ENCODE results near the gene ZNF277. TPM values are rescaled to one million over a fixed set of nuclear protein-coding genes. Genes with fewer than 3 reads are reported as not detected.

ZNF277 gene
- total RNA-seq, 2 donors from 2014 or later = 15.9 to 29.8 TPM

GRCh38 chr7:112327566-112327965 lies 121.1 kb downstream of the ZNF277 start:
- no peak overlapping the region for H3K27ac ChIP-seq
- no peak for TF ChIP-seq CTCF (IDR thresholded peaks at IDR 0.05)

DNA sequence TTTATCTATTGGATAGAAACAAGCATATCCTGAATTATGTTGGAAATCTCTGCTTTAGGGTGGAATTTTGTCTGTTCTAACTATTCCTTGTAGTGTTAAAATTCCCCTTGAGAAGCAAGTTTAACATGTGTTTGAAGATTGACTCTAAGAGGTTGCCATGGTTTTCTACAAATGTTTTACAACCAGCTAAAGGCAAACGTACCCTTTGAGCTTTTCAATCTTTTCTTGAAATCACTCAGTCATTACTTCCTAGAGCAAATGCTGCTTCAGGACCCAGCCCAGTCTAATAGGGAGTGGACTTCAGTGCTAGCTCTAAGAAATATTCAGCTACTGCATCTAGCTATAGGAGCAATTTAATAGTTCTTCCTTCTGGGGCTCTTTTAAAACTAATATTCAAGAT lies 125.0 kb downstream of the ZNF277 start:
- DNase-seq (ENCODE audit: low spot score) = no peak
- no peak overlapping the region for H3K27ac ChIP-seq
- H3K9me3 ChIP-seq = no peaks in the 10 kb centered on the region
- no peak overlapping the region for H3K4me3 ChIP-seq
- H3K36me3 ChIP-seq = peaks cover 5% of the 10 kb centered on the region
- no peaks in the 10 kb centered on the region for H3K27me3 ChIP-seq
- no peaks in the 10 kb centered on the region for H3K4me1 ChIP-seq
- TF ChIP-seq CTCF (IDR thresholded peaks at IDR 0.05) = no peak

More at GRCh38 chr7:112327566-112327965, 121.1 kb downstream of the ZNF277 start:
- Histone ChIP-seq H3K4me1 (no peaks in the 10 kb centered on the region), H3K36me3 (peaks cover 4% of the 10 kb centered on the region), H3K4me3 (no peak overlapping the region), H3K9me3 (peaks cover 0 to under 1% of the 10 kb centered on the region in 2 donors), H3K27me3 (no peaks in the 10 kb centered on the region)
- no peak for DNase-seq (ENCODE audit: low spot score)

DNA sequence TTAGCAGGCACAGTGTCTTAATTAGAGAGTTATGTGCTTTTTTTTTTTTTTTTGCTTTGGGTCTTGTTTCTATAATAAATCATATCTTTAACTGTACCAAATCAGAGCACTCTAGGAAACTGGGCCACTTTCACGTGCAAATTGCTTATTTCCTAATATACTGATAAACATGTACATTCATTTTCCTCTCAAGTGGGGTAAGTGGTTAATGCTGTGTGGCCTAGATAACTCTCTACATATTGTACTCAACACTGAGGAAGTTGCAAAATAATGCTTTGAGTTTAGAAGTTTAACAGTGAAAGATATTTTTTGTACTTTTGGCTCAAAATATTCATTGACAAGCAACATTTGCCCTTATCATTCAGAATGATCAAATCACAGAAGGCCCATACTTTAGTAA lies 127.9 kb downstream of the ZNF277 start:
- TF ChIP-seq CTCF (IDR thresholded peaks at IDR 0.05) = no peak
- H3K4me3 ChIP-seq = no peak overlapping the region
- H3K4me1 ChIP-seq = no peaks in the 10 kb centered on the region
- DNase-seq (ENCODE audit: low spot score) = no peak
- H3K9me3 ChIP-seq = no peaks in the 10 kb centered on the region
- H3K27me3 ChIP-seq = no peaks in the 10 kb centered on the region
- peaks cover 11% of the 10 kb centered on the region for H3K36me3 ChIP-seq
- no peak overlapping the region for H3K27ac ChIP-seq

- Histone ChIP-seq H3K27ac (no peak overlapping the region), H3K9me3 (no peaks in the 10 kb centered on the region), H3K4me3 (no peak overlapping the region), H3K4me1 (no peaks in the 10 kb centered on the region), H3K27me3 (no peaks in the 10 kb centered on the region), H3K36me3 (peaks cover 26% of the 10 kb centered on the region)
- no peak for TF ChIP-seq CTCF (IDR thresholded peaks at IDR 0.05)
- no peak for DNase-seq (ENCODE audit: low spot score)
Observed at GRCh38 chr7:112336261-112336660, 129.8 kb downstream of the ZNF277 start.

DNA sequence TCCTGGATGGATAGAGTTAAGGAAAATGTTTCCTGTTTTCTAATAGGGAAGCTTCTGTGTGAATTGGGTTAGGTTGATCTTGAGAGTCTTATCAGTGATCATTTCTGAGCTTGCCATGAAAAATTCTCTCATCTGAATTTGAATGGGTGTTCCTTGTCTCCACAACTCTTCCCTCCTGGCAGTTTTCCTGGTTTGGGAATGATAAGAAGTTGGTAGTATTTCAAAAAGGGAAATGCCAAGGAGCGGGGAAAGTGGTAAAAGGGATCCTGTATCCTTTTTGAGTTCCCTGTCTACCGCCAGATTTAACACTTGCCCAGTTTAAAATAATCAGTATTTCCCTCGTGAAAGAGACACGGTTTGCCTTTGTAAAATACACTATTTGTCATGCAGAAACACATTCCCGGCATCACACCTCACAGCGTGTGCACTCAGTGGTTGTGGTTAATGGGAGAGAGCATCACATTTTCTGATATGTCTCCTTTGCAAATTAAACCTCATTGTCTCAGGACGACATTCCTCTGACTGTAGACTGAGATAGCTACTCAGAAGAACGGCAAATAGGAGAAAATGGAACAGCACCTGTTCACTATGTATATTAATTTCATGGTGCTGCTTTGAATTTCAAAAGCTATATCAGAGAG lies 130.6 kb downstream of the ZNF277 start:
- peaks cover 30% of the 10 kb centered on the region for H3K36me3 ChIP-seq

More for the DNA sequence above, 130.6 kb downstream of the ZNF277 start:
- Histone ChIP-seq H3K27me3 (no peaks in the 10 kb centered on the region), H3K27ac (no peak overlapping the region), H3K9me3 (no peaks in the 10 kb centered on the region), H3K4me1 (no peaks in the 10 kb centered on the region), H3K4me3 (no peak overlapping the region)
- no peak for DNase-seq (ENCODE audit: low spot score)
- TF ChIP-seq CTCF (IDR thresholded peaks at IDR 0.05) = no peak

All from right atrium auricular region (tissue), 2 donors.